Measurements from ENCODE around the gene DUSP23. TPM values are rescaled to one million over a fixed set of nuclear protein-coding genes. Genes with fewer than 3 reads are reported as not detected.

DUSP23 gene
- total and polyA plus RNA-seq, 10 of the 15 experiments (the other 5 are each of a cell fraction or from before 2014, with no cell fraction given) = 1.1 to 6.9 (median 4.1) TPM; not detected in 1

- Histone ChIP-seq H3K27me3 (replicated peaks in 1 of 2; ENCODE audit: control insufficient read depth in 2 of 2, insufficient read depth in 2 of 2, low read length in 1 of 2) (no peaks in the 10 kb centered on the region), H2AFZ (ENCODE audit: control insufficient read depth, low read depth, low read length) (no peak overlapping the region), H3K9ac (ENCODE audit: control insufficient read depth, insufficient read depth, low read length) (no peak overlapping the region), H3K4me3 (no peak overlapping the region), H3K4me1 (ENCODE audit: control insufficient read depth, insufficient read depth, low read length) (no peaks in the 10 kb centered on the region), H4K20me1 (ENCODE audit: control insufficient read depth, insufficient read depth) (no peaks in the 10 kb centered on the region), H3K27ac (ENCODE audit: control insufficient read depth, insufficient read depth) (no peak overlapping the region), H3K36me3 (ENCODE audit: control insufficient read depth in 2 of 2, insufficient read depth in 2 of 2, low read length in 1 of 2) (no peaks in the 10 kb centered on the region), H3K4me2 (ENCODE audit: control insufficient read depth, insufficient read depth) (no peak overlapping the region), H3K79me2 (ENCODE audit: control insufficient read depth, insufficient read depth, low read length) (no peaks in the 10 kb centered on the region), H3K9me3 (replicated peaks; ENCODE audit: control insufficient read depth, insufficient read depth, low read length) (no peaks in the 10 kb centered on the region)
- TF ChIP-seq MLLT1 (IDR thresholded peaks at IDR 0.05) = no peak
- TF ChIP-seq E2F8 (IDR thresholded peaks at IDR 0.05; ENCODE audit: low read depth, partially characterized antibody) = no peak
- no peak for TF ChIP-seq MYC (IDR thresholded peaks at IDR 0.05; ENCODE audit: insufficient read depth, insufficient read length, insufficient replicate concordance, low read length, severe bottlenecking)
- no peak for TF ChIP-seq HCFC1 (IDR thresholded peaks at IDR 0.05; ENCODE audit: low read length)
- no peak for TF ChIP-seq KLF5 (IDR thresholded peaks at IDR 0.05; ENCODE audit: partially characterized antibody)
- TF ChIP-seq TARDBP (IDR thresholded peaks at IDR 0.05; ENCODE audit: borderline replicate concordance) = no peak
- TF ChIP-seq SIX5 (IDR thresholded peaks at IDR 0.05; ENCODE audit: low read depth, low read length, severe bottlenecking) = no peak
- no peak for TF ChIP-seq DPF2 (IDR thresholded peaks at IDR 0.05)
- no peak for TF ChIP-seq ZNF217 (IDR thresholded peaks at IDR 0.05)
- TF ChIP-seq PKNOX1 (IDR thresholded peaks at IDR 0.05) = no peak
- TF ChIP-seq NR2C2 (IDR thresholded peaks at IDR 0.05; ENCODE audit: borderline replicate concordance, control insufficient read depth, insufficient read length, low read depth) = no peak
- no peak for TF ChIP-seq NR2F1 (conservative IDR thresholded peaks at IDR 0.05)
- TF ChIP-seq SRF (IDR thresholded peaks at IDR 0.05; ENCODE audit: low read depth in 2 of 2, low read length in 2 of 2) = no peak
- ChIA-PET RAD21 (ENCODE audit: unreplicated experiment) (no interaction called here), CTCF (no interaction called here), POLR2A (no interaction called here), SMC1A (ENCODE audit: uncharacterized antibody, unreplicated experiment) (no interaction called here)
- BruUV-seq (replicated peaks) = no TSS peak
- in situ Hi-C loops (cut with MboI) (no loop called here), intact Hi-C loops (cut with micrococcal nuclease; ENCODE audit: unreplicated experiment) (no loop called here)
- WGBS (ENCODE audit: insufficient coverage, insufficient replicate concordance, low lambda C conversion rate, missing lambda C conversion rate) = 0% methylated on average over 1 of the region's 1 CpG
- FAIRE-seq (no peak), ATAC-seq (no peak), DNase-seq (ENCODE audit: low read depth, low spot score) (no peak)
Measured at GRCh38 chr1:159763686-159764085, 17.1 kb upstream of the DUSP23 start.

All from GM12878 (cell line).